WI38 (cell line): ENCODE results near the gene PDE2A.

Experiments used
- H3K4me3 ChIP-seq: 2 replicates; pipeline ENCODE4 v1.5.1; 2011; ENCODE audit warnings: low read depth, mild to moderate bottlenecking, control low read depth, low read length
- CTCF ChIP-seq: IDR thresholded peaks from 2 replicates; pipeline ENCODE4 v1.5.1; 2012; ENCODE audit warnings: low read depth, mild to moderate bottlenecking, control low read depth, low read length

The PDE2A gene

DNA sequence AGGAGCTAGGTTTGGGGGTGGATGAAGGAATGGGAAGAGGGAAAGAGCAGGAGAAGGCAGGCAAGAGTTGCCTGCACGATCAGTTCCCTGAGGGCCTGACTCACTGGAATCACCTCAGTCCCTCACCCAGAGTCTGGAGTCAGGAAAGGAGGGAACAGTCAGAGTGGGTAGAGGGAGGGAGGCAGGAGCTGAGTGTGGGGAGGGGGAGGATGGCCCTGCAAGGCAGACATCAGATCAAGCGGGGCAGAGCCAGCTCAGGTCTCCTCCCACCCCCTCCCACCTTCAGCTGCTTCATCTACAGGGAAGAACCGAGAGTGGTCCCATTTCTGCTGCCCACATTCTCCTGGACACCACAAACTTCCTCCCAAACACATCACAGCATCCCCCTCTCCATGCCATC is 58.9 kb downstream of the PDE2A start:
- H3K4me3 ChIP-seq = no peak overlapping the region

DNA sequence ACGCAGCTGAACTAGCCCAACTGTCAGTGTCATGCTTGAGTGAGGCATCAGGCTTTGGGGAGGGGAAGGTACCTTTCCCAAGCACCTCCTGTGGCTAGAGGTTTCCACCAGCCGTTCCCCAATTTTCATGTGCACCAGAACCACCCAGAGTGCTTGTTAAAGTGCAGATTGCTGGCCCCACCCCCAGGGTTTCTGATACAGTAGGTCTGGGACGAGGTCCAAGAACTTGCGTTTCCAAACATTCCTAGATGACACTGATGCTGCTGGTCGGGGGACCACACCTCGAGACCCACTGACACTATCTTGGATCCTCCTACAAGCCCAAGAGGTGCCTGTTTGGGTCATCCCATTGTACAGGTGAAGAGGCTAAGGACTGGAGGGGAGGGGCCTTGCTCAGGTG is 59.8 kb downstream of the PDE2A start:
- H3K4me3 ChIP-seq = no peak overlapping the region
- TF ChIP-seq CTCF = no peak

More for the DNA sequence above, 58.9 kb downstream of the PDE2A start:
- no peak for TF ChIP-seq CTCF

DNA sequence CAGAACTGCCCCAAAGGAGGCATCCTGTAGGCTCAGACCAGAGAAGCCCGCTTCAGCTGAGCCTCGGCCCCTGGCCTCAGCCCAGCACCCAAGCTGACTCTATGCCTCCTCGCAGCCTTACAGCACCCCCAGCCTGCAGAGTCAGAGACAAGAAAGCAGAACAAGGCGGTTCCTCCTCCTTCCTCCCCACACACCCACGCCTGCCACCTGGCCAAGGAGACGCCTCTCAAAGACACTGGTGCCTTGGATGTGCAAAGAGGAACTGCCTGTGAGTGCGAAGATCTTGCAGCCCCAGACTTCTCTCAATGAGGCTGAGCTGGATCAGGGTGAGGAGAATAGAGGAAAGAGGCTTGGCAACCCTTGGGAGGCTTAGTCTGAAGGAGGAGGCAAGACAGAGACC is 60.2 kb downstream of the PDE2A start:
- TF ChIP-seq CTCF = no peak
- H3K4me3 ChIP-seq = no peak overlapping the region

DNA sequence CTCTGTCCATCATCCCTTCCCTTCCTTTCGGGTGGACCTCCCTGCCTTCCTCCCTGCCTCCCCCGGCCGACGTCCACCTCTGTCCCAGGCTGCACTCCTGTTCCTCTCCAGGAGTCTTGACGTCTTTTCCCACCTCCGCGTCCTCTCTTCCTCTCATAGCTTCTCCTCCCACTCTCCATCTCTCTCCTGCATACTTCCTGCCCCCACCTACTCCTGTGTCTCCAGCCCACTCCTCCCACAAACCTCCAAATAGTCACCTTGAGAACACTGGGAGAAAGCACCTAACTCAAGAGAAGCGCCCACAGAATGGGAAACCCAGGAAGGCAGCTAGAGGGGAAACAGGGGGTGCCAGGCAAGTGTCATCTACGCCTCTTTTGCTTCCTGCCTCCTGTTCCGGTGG is 60.8 kb downstream of the PDE2A start:
- TF ChIP-seq CTCF = no peak
- H3K4me3 ChIP-seq = no peak overlapping the region

DNA sequence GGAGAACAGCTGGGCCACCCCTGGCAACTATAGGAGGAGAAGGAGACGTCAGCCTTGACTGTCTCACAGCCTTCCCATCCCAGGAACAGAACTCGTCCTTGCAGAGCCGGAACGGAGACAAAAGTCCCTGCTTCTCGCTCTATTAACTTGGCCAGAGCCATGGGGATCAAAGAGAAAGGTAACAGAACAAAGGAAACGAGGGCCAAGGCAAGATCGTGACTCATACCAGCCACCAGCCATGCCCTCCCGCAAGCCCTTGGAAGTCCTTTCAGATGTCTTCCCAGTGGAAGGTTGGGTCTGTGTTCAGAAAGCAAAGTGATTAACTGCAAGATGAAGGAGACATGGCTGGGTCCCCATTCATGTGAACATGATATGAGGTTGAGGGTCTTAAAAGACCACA is 64.7 kb downstream of the PDE2A start:
- TF ChIP-seq CTCF = no peak
- no peak overlapping the region for H3K4me3 ChIP-seq

GRCh38 chr11:72609045-72609444 is 65.2 kb downstream of the PDE2A start:
- no peak overlapping the region for H3K4me3 ChIP-seq
- peak; percentile 53 for TF ChIP-seq CTCF

DNA sequence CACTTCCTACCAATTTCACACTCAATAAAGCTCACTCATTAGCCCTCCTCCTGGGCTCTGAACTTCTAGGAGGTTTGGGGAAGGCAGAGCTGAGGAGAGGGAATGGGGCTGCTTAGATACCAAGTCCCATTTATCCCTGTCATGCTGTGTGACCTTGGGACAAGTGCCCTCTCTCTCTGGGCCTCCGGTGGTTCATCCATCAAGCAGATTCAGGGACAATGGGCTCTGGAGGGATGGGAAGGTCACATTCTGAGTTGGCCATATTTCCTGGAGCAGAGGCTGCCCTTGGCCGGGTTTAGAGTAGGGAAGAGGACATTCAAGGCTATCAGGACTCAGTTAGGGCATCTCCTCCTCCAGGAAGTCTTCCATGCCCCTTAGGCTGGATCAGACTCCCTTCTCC is 66.7 kb downstream of the PDE2A start:
- no peak for TF ChIP-seq CTCF
- H3K4me3 ChIP-seq = no peak overlapping the region
